ENCODE results near the gene ZC3H4.
"Not testable (repeated sequence)": the region's sequence is repeated elsewhere in the genome, so short reads cannot be mapped to it uniquely, and the experiment has no call there.

The ZC3H4 gene

GRCh38 chr19:47107202-47107952 lies 6.2 kb downstream of the ZC3H4 start:
- no peak for DNase-seq

- no peak for DNase-seq
These were observed 6.8 kb downstream of the ZC3H4 start for GRCh38 chr19:47106821-47107201.

- no peak for DNase-seq
These were observed 7.7 kb downstream of the ZC3H4 start for GRCh38 chr19:47105874-47106273.

GRCh38 chr19:47104680-47105079 lies 8.9 kb downstream of the ZC3H4 start:
- DNase-seq: no peak

- no peak for DNase-seq
These were observed 11.1 kb downstream of the ZC3H4 start for GRCh38 chr19:47102346-47103060.

- DNase-seq: not testable (repeated sequence)
These were observed 12.5 kb downstream of the ZC3H4 start for GRCh38 chr19:47101116-47101515.

- no peak for DNase-seq
These were observed 13.3 kb downstream of the ZC3H4 start for GRCh38 chr19:47100290-47100689.

GRCh38 chr19:47099576-47100050 lies 14.0 kb downstream of the ZC3H4 start:
- DNase-seq: no peak

GRCh38 chr19:47098608-47099007 lies 15.0 kb downstream of the ZC3H4 start:
- DNase-seq: no peak

- no peak for DNase-seq
These were observed 16.0 kb downstream of the ZC3H4 start for GRCh38 chr19:47097396-47098201.

- DNase-seq: no peak
These were observed 16.9 kb downstream of the ZC3H4 start for GRCh38 chr19:47096721-47097120.

- no peak for DNase-seq
These were observed 17.4 kb downstream of the ZC3H4 start for GRCh38 chr19:47096100-47096704.

GRCh38 chr19:47095476-47096099 lies 18.0 kb downstream of the ZC3H4 start:
- DNase-seq: no peak

- no peak for DNase-seq
These were observed 18.8 kb downstream of the ZC3H4 start for GRCh38 chr19:47094557-47095475.

GRCh38 chr19:47093841-47094240 lies 19.7 kb downstream of the ZC3H4 start:
- no peak for DNase-seq

- DNase-seq: no peak
These were observed 20.3 kb downstream of the ZC3H4 start for GRCh38 chr19:47093254-47093653.

GRCh38 chr19:47089767-47090350 lies 23.7 kb downstream of the ZC3H4 start:
- DNase-seq: no peak

- no peak for DNase-seq
These were observed 27.3 kb downstream of the ZC3H4 start for GRCh38 chr19:47086280-47086679.

GRCh38 chr19:47084879-47085439 lies 28.6 kb downstream of the ZC3H4 start:
- DNase-seq: no peak

GRCh38 chr19:47082493-47082892 lies 31.1 kb downstream of the ZC3H4 start:
- DNase-seq: no peak

GRCh38 chr19:47081095-47081494 lies 32.5 kb downstream of the ZC3H4 start:
- no peak for DNase-seq

Measured in NCI-H1930 (cell line).